Mucosa of descending colon (tissue), 3 donors: Measurements from ENCODE around the gene ETNPPL. TPM values are rescaled to one million over a fixed set of nuclear protein-coding genes. Genes with fewer than 3 reads are reported as not detected.

Source experiments
- ATAC-seq: fragments of 200-7000 bp; cut with Tn5 transposase; one replicate; pipeline ENCODE4 v1.9.1; 2020; ENCODE audit warnings: mild to moderate bottlenecking, moderate library complexity
- DNase-seq, 3 donors: peaks; one replicate each; pipeline ENCODE4 v3.0.0-alpha.2; 2020
- H3K36me3 ChIP-seq: fragments of 200-600 bp; one replicate; pipeline ENCODE4 v1.8.0; 2021; ENCODE audit warnings: low read depth, mild to moderate bottlenecking
- H3K4me1 ChIP-seq: fragments of 200-600 bp; one replicate; pipeline ENCODE4 v1.8.0; 2021; ENCODE audit warnings: low read depth, mild to moderate bottlenecking
- H3K4me3 ChIP-seq: fragments of 200-600 bp; one replicate; pipeline ENCODE4 v1.8.0; 2021; ENCODE audit warnings: mild to moderate bottlenecking
- H3K9me3 ChIP-seq: fragments of 200-600 bp; one replicate; pipeline ENCODE4 v1.8.0; 2021; ENCODE audit warnings: mild to moderate bottlenecking
- intact Hi-C, 2 donors: fragments of 100-400 bp; cut with DNase I in 1 of 2; cut with micrococcal nuclease in 1 of 2; formaldehyde crosslinking; loops; one replicate each; pipeline versions ENCODE4 v1.11.0 to v1.11.1; 2022; cut with DNase I, micrococcal nuclease
- total RNA-seq, 3 donors: library from RNA; stranded (reverse); fragmentation: NEBNext Ultra II Directional in 2 of 3; extraction: Animal tissue kit (Norgen Biotek cat#: 25700) in 2 of 3; gene quantifications; one replicate each; pipeline versions ENCODE4 v1.2.1 to v1.2.4, GENCODE V29; 2021 to 2023
- TF ChIP-seq, protein P1 (sequence below): fragments of 200-600 bp; IDR thresholded peaks from one replicate; pipeline ENCODE4 v1.8.0; 2022; ENCODE audit warnings: antibody characterized with exemption, mild to moderate bottlenecking
- donor health status: DM: no; HTN: no; CAD: no; lungs with moderate emphysema.
- donor health status: DM: no; HTN: no; CAD: no.
- donor health status: DM: no; HTN: yes; CAD: no.

The ETNPPL gene
- total RNA-seq, 3 donors from 2014 or later: not detected

- no peak overlapping the region for H3K4me3 ChIP-seq
- intact Hi-C loops: no loop called here
- no peaks in the 10 kb centered on the region for H3K9me3 ChIP-seq
- ATAC-seq (no peak), DNase-seq (no peak)
- TF ChIP-seq, protein P1, sequence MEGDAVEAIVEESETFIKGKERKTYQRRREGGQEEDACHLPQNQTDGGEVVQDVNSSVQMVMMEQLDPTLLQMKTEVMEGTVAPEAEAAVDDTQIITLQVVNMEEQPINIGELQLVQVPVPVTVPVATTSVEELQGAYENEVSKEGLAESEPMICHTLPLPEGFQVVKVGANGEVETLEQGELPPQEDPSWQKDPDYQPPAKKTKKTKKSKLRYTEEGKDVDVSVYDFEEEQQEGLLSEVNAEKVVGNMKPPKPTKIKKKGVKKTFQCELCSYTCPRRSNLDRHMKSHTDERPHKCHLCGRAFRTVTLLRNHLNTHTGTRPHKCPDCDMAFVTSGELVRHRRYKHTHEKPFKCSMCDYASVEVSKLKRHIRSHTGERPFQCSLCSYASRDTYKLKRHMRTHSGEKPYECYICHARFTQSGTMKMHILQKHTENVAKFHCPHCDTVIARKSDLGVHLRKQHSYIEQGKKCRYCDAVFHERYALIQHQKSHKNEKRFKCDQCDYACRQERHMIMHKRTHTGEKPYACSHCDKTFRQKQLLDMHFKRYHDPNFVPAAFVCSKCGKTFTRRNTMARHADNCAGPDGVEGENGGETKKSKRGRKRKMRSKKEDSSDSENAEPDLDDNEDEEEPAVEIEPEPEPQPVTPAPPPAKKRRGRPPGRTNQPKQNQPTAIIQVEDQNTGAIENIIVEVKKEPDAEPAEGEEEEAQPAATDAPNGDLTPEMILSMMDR: no peak
- H3K36me3 ChIP-seq: no peaks in the 10 kb centered on the region
- no peaks in the 10 kb centered on the region for H3K4me1 ChIP-seq
Observed at GRCh38 chr4:108787106-108787505, 24.3 kb upstream of the ETNPPL start.

DNA sequence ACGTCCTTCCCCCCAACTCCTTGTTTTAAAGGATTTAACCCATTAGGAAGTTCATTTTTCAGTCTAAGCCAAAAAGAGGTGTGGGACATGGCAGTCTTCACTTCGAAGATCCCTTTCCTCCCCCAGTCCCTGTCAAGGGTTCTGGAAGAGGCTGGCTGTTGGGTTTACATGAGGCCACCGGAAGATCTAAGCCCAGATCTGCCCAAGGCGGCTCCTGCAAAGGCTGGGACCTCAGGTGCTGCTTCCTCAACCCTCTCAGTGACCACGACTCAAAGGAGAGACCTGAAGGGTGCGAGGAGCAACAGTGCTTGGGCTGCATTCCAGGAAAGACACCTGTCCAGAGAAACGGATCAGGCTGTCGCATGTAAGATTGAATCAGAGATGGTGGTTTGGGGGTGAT lies 23.5 kb upstream of the ETNPPL start:
- Histone ChIP-seq H3K4me1 (no peaks in the 10 kb centered on the region), H3K4me3 (no peak overlapping the region), H3K36me3 (no peaks in the 10 kb centered on the region), H3K9me3 (no peaks in the 10 kb centered on the region)
- DNase-seq (no peak), ATAC-seq (no peak)
- TF ChIP-seq, protein P1: no peak
- intact Hi-C loops: no loop called here

DNA sequence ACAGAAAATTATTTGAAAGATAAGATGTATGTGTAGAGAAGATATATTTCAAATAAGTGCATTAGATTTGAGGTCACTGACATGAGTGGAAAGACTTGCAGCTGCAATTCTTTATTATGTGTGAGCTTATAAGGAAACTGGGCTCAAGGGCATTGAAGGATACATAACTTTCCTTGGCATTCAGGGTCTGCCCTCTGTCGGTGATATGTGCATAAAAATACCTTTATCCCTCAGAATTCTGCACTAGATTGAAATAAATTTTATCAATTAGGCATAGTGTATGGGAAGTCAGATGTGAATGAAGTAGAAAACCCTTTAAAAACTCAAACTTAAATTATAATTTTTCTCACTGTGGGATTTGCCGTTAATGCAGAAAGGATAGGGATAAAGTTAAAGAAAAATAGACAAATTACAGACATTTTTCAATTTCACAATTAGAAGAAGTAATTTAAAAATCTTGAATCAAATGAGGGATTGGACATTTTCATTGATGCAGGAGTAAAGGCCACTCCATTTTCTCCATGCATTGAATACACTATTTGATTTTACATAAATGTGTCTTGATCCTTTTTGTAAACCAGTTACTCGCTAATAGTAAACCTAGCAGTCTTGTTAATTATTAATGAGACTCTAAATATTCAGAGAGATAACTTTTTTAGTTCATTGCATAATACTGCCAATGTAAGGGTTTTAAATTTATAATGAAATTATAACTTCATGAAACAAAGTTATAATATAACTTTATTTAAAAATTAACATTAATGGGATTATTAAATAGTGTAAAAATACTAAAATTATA lies 21.0 kb upstream of the ETNPPL start:
- H3K9me3 ChIP-seq: no peaks in the 10 kb centered on the region
- H3K4me3 ChIP-seq: no peak overlapping the region
- intact Hi-C loops: no loop called here
- TF ChIP-seq, protein P1: no peak
- ATAC-seq: no peak
- DNase-seq: no peak
- no peaks in the 10 kb centered on the region for H3K36me3 ChIP-seq
- H3K4me1 ChIP-seq: no peaks in the 10 kb centered on the region

GRCh38 chr4:108779958-108780357 lies 17.1 kb upstream of the ETNPPL start:
- DNase-seq (no peak), ATAC-seq (no peak)
- intact Hi-C loops: no loop called here
- Histone ChIP-seq H3K4me3 (no peak overlapping the region), H3K4me1 (no peaks in the 10 kb centered on the region), H3K9me3 (no peaks in the 10 kb centered on the region), H3K36me3 (no peaks in the 10 kb centered on the region)
- TF ChIP-seq, protein P1: no peak

- H3K4me3 ChIP-seq: no peak overlapping the region
- H3K4me1 ChIP-seq: no peaks in the 10 kb centered on the region
- H3K9me3 ChIP-seq: no peaks in the 10 kb centered on the region
- no peak for ATAC-seq
- H3K36me3 ChIP-seq: no peaks in the 10 kb centered on the region
- intact Hi-C loops: no loop called here
- DNase-seq: no peak
- TF ChIP-seq, protein P1: no peak
Observed at GRCh38 chr4:108777388-108777787, 14.5 kb upstream of the ETNPPL start.
